Smooth muscle cell (in vitro differentiated cells): ENCODE measurements around the gene S1PR5. TPM values are rescaled to one million over a fixed set of nuclear protein-coding genes. Genes with fewer than 3 reads are reported as not detected.

Experiments
- DNase-seq: peaks from one replicate; lab custom pipeline; 2025; ENCODE audit not compliant: unreplicated experiment; lab: John Stamatoyannopoulos, UW
- H2AFZ ChIP-seq: fragments of 200-600 bp; sonication (generic); 2 replicates; pipeline ENCODE4 v1.6.0; 2016; ENCODE audit warnings: antibody characterized with exemption, low read depth, mild to moderate bottlenecking
- H3F3A ChIP-seq: fragments of 200-600 bp; sonication (generic); 2 replicates; pipeline ENCODE4 v1.6.0; 2017; ENCODE audit warnings: antibody characterized with exemption, low read depth
- H3K27ac ChIP-seq: fragments of 200-600 bp; sonication (generic); 2 replicates; pipeline ENCODE4 v1.5.1; 2016; ENCODE audit warnings: low read depth, mild to moderate bottlenecking
- H3K27me3 ChIP-seq: fragments of 200-600 bp; sonication (generic); 2 replicates; pipeline ENCODE4 v1.6.1; 2016; ENCODE audit warnings: low read depth, mild to moderate bottlenecking
- H3K36me3 ChIP-seq: fragments of 200-600 bp; sonication (generic); 2 replicates; pipeline ENCODE4 v1.5.1; 2016; ENCODE audit warnings: low read depth
- H3K4me1 ChIP-seq: fragments of 200-600 bp; sonication (generic); 2 replicates; pipeline ENCODE4 v1.5.1; 2016; ENCODE audit warnings: low read depth
- H3K4me2 ChIP-seq: fragments of 200-600 bp; sonication (generic); 2 replicates; pipeline ENCODE4 v1.6.0; 2016; ENCODE audit warnings: mild to moderate bottlenecking
- H3K4me3 ChIP-seq: fragments of 200-600 bp; sonication (generic); 2 replicates; pipeline ENCODE4 v1.5.1; 2016; ENCODE audit warnings: mild to moderate bottlenecking
- H3K79me2 ChIP-seq: fragments of 200-600 bp; sonication (generic); 2 replicates; pipeline ENCODE4 v1.6.0; 2016; ENCODE audit warnings: low read depth, mild to moderate bottlenecking
- H3K9ac ChIP-seq: fragments of 200-600 bp; sonication (generic); 2 replicates; pipeline ENCODE4 v1.6.0; 2016; ENCODE audit warnings: low read depth
- H3K9me3 ChIP-seq: fragments of 200-600 bp; sonication (generic); replicated peaks from 2 replicates; pipeline ENCODE4 v1.5.1; 2016; ENCODE audit warnings: low read depth
- H4K20me1 ChIP-seq: fragments of 200-600 bp; sonication (generic); 2 replicates; pipeline ENCODE4 v1.6.0; 2016; ENCODE audit warnings: low read depth
- WGBS: methylation state at CpG from one replicate; pipeline ENCODE4 v1.1.7; 2016; ENCODE audit warnings: low lambda C conversion rate; 5-methylcytosine and 5-hydroxymethylcytosine counted together
- polyA plus RNA-seq: library from polyadenylated mRNA; unstranded; fragments of >200 nt; fragmentation: Nextera tagmentation; extraction: Ambion mirVana; gene quantifications from 2 replicates; pipeline ENCODE4 v1.2.1, GENCODE V29; 2016
- total RNA-seq: library from RNA; depleted of rRNA; stranded (reverse); fragments of >200 nt; gene quantifications from 2 replicates; pipeline ENCODE4 v1.2.3, GENCODE V29; 2014
- TF ChIP-seq, protein P1 (sequence below): fragments of 200-600 bp; sonication (generic); IDR thresholded peaks from 2 replicates; pipeline ENCODE4 v1.5.1; 2017; ENCODE audit warnings: borderline replicate concordance, mild to moderate bottlenecking, antibody characterized with exemption; ENCODE audit not compliant: insufficient read depth, poor library complexity, severe bottlenecking

S1PR5 gene
- total and polyA plus RNA-seq, 2 experiments from 2014 or later, result 5.3 to 9.0 TPM

DNA sequence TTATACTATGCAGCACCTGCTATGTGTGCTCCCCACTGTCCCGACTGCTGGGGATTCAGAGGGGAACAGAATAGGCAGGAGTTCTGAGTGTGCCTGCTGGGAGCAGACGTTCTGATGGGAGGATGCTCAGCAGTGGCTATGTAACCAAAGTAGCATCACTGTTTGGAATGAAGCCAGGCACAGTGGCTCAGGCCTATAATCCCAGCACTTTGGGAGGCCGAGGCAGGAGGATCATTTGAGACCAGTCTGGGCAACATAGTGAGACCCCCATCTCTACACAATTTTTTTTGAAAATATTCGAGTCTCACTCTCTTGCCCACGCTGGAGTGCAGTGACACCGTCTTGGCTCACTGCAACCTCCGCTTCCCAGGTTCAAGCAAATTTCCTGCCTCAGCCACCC lies 32.5 kb upstream of the S1PR5 start:
- no peak overlapping the region for H3K4me2 ChIP-seq
- 98% methylated on average over 7 of the region's 7 CpGs for WGBS
- DNase-seq, result no peak
- H3K9ac ChIP-seq, result no peak overlapping the region
- no peak overlapping the region for H3K4me3 ChIP-seq
- TF ChIP-seq, protein P1, sequence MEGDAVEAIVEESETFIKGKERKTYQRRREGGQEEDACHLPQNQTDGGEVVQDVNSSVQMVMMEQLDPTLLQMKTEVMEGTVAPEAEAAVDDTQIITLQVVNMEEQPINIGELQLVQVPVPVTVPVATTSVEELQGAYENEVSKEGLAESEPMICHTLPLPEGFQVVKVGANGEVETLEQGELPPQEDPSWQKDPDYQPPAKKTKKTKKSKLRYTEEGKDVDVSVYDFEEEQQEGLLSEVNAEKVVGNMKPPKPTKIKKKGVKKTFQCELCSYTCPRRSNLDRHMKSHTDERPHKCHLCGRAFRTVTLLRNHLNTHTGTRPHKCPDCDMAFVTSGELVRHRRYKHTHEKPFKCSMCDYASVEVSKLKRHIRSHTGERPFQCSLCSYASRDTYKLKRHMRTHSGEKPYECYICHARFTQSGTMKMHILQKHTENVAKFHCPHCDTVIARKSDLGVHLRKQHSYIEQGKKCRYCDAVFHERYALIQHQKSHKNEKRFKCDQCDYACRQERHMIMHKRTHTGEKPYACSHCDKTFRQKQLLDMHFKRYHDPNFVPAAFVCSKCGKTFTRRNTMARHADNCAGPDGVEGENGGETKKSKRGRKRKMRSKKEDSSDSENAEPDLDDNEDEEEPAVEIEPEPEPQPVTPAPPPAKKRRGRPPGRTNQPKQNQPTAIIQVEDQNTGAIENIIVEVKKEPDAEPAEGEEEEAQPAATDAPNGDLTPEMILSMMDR, result no peak
- H3K27ac ChIP-seq, result no peak overlapping the region
- H3K9me3 ChIP-seq, result no peaks in the 10 kb centered on the region
- H3K79me2 ChIP-seq, result peaks cover 23% of the 10 kb centered on the region
- H3K27me3 ChIP-seq, result no peaks in the 10 kb centered on the region
- peaks cover 17% of the 10 kb centered on the region for H4K20me1 ChIP-seq
- H3K4me1 ChIP-seq, result peaks cover under 1% of the 10 kb centered on the region
- H3K36me3 ChIP-seq, result no peaks in the 10 kb centered on the region
- peaks cover 11% of the 10 kb centered on the region for H3F3A ChIP-seq
- no peak overlapping the region for H2AFZ ChIP-seq

DNA sequence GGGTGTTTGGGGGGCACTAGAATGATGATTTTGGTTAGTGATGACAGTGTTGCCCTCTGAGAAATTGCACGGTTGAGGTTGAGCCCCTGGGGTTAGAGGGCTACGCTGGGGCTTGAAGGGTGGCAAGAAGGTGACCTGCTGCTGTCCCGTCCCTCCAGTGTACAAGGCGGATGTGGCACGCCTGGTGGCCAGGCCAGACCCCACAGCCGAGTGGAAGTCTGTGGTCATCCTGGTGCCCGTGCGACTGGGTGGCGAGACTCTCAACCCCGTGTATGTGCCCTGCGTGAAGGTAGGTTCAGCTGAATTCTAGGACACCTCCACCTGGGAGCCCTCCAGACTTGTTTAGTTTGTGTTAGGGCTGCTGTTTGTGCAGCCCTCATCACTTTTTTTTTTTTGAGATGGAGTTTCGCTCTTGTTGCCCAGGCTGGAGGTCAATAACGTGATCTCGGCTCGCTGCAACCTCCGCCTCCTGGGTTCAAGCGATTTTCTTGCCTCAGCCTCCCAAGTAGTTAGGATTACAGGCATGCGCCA lies 31.6 kb upstream of the S1PR5 start:
- H3K4me2 ChIP-seq, result no peak overlapping the region
- no peak for DNase-seq
- H3K27ac ChIP-seq, result no peak overlapping the region
- H3K9me3 ChIP-seq, result no peaks in the 10 kb centered on the region
- no peak overlapping the region for H3K4me3 ChIP-seq
- H3K9ac ChIP-seq, result no peak overlapping the region
- 98% methylated on average over 18 of the region's 18 CpGs for WGBS
- peaks cover 17% of the 10 kb centered on the region for H4K20me1 ChIP-seq
- peaks cover 6% of the 10 kb centered on the region for H3K4me1 ChIP-seq
- H2AFZ ChIP-seq, result no peak overlapping the region
- peaks cover 32% of the 10 kb centered on the region for H3K79me2 ChIP-seq
- peaks cover 2% of the 10 kb centered on the region for H3F3A ChIP-seq
- TF ChIP-seq, protein P1, result no peak
- H3K36me3 ChIP-seq, result no peaks in the 10 kb centered on the region
- no peaks in the 10 kb centered on the region for H3K27me3 ChIP-seq

GRCh38 chr19:10546817-10547216 lies 29.6 kb upstream of the S1PR5 start:
- no peaks in the 10 kb centered on the region for H3F3A ChIP-seq
- H3K4me3 ChIP-seq, result no peak overlapping the region
- no peak overlapping the region for H3K9ac ChIP-seq
- H3K27ac ChIP-seq, result no peak overlapping the region
- TF ChIP-seq, protein P1, result no peak
- peaks cover 9% of the 10 kb centered on the region for H4K20me1 ChIP-seq
- no peak for DNase-seq
- no peaks in the 10 kb centered on the region for H3K36me3 ChIP-seq
- H3K4me1 ChIP-seq, result peaks cover 6% of the 10 kb centered on the region
- H3K27me3 ChIP-seq, result no peaks in the 10 kb centered on the region
- H2AFZ ChIP-seq, result no peak overlapping the region
- 98% methylated on average over 17 of the region's 17 CpGs for WGBS
- peaks cover 35% of the 10 kb centered on the region for H3K79me2 ChIP-seq
- H3K4me2 ChIP-seq, result no peak overlapping the region
- H3K9me3 ChIP-seq, result no peaks in the 10 kb centered on the region

- no peak overlapping the region for H2AFZ ChIP-seq
- no peak overlapping the region for H3K27ac ChIP-seq
- no peaks in the 10 kb centered on the region for H3K36me3 ChIP-seq
- no peaks in the 10 kb centered on the region for H3K27me3 ChIP-seq
- 88% methylated on average over 23 of the region's 23 CpGs for WGBS
- TF ChIP-seq, protein P1, result no peak
- peaks cover 9% of the 10 kb centered on the region for H4K20me1 ChIP-seq
- H3F3A ChIP-seq, result no peaks in the 10 kb centered on the region
- H3K79me2 ChIP-seq, result peaks cover 35% of the 10 kb centered on the region
- no peaks in the 10 kb centered on the region for H3K9me3 ChIP-seq
- peaks cover 6% of the 10 kb centered on the region for H3K4me1 ChIP-seq
- peak overlapping the region; percentile 83 for H3K4me2 ChIP-seq
- no peak for DNase-seq
- no peak overlapping the region for H3K9ac ChIP-seq
- peak overlapping the region; percentile 96 for H3K4me3 ChIP-seq
Observed at GRCh38 chr19:10544753-10545251, 27.6 kb upstream of the S1PR5 start.
